ENCODE results near the gene PDZD2.

Gene PDZD2

GRCh38 chr5:32071351-32071944 is 432.5 kb downstream of the PDZD2 start:
- no peaks in the 10 kb centered on the region for H3K9me3 ChIP-seq (ENCODE audit: control insufficient read depth, insufficient read depth, low read length)
- TF ChIP-seq, protein P1, sequence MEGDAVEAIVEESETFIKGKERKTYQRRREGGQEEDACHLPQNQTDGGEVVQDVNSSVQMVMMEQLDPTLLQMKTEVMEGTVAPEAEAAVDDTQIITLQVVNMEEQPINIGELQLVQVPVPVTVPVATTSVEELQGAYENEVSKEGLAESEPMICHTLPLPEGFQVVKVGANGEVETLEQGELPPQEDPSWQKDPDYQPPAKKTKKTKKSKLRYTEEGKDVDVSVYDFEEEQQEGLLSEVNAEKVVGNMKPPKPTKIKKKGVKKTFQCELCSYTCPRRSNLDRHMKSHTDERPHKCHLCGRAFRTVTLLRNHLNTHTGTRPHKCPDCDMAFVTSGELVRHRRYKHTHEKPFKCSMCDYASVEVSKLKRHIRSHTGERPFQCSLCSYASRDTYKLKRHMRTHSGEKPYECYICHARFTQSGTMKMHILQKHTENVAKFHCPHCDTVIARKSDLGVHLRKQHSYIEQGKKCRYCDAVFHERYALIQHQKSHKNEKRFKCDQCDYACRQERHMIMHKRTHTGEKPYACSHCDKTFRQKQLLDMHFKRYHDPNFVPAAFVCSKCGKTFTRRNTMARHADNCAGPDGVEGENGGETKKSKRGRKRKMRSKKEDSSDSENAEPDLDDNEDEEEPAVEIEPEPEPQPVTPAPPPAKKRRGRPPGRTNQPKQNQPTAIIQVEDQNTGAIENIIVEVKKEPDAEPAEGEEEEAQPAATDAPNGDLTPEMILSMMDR (IDR thresholded peaks at IDR 0.05; ENCODE audit: low read depth, low read length, poor library complexity, severe bottlenecking) = no peak
- TF ChIP-seq EZH2phosphoT487 (IDR thresholded peaks at IDR 0.05; ENCODE audit: borderline replicate concordance, low read length) = no peak
- H3K27ac ChIP-seq (ENCODE audit: low read depth, low read length) = no peak overlapping the region
- H3K27me3 ChIP-seq (ENCODE audit: control insufficient read depth, low read length) = no peaks in the 10 kb centered on the region
- H3K4me3 ChIP-seq (ENCODE audit: low read length) = no peak overlapping the region
- no peaks in the 10 kb centered on the region for H3K9me2 ChIP-seq (replicated peaks; ENCODE audit: control insufficient read depth, low read length)
- H3K4me1 ChIP-seq (ENCODE audit: control insufficient read depth, low read length) = peaks cover under 1% of the 10 kb centered on the region
- no peaks in the 10 kb centered on the region for H4K20me1 ChIP-seq (ENCODE audit: control insufficient read depth, insufficient read depth, low read depth, low read length)
- no peaks in the 10 kb centered on the region for H3F3A ChIP-seq (ENCODE audit: control insufficient read depth, insufficient read depth)
- no peaks in the 10 kb centered on the region for H3K79me2 ChIP-seq (ENCODE audit: control insufficient read depth, low read length)
- H3K4me2 ChIP-seq (ENCODE audit: low read length) = no peak overlapping the region
- 0 out of 2 replicates have a peak, but pooled peaks cover 5% of the 10 kb centered on the region for H3K36me3 ChIP-seq (ENCODE audit: control insufficient read depth, low read length)

DNA sequence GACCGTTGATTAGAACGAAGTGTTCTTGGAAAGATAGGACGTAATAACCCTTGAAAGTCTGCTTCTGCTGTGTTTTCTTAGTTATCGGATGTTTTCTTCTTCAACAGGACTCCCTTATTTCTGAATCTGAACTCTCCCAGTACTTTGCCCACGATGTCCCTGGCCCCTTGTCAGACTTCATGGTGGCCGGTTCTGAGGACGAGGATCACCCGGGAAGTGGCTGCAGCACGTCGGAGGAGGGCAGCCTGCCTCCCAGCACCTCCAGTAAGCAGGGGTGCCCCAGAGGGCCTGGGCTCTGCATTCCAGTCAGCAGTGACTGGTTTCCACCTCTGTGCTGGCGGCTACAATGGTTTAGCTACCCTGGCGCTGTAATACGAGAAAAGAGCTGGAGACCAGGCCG is 433.1 kb downstream of the PDZD2 start:
- TF ChIP-seq, protein P1 (IDR thresholded peaks at IDR 0.05; ENCODE audit: low read depth, low read length, poor library complexity, severe bottlenecking) = no peak
- TF ChIP-seq EZH2phosphoT487 (IDR thresholded peaks at IDR 0.05; ENCODE audit: borderline replicate concordance, low read length) = no peak

DNA sequence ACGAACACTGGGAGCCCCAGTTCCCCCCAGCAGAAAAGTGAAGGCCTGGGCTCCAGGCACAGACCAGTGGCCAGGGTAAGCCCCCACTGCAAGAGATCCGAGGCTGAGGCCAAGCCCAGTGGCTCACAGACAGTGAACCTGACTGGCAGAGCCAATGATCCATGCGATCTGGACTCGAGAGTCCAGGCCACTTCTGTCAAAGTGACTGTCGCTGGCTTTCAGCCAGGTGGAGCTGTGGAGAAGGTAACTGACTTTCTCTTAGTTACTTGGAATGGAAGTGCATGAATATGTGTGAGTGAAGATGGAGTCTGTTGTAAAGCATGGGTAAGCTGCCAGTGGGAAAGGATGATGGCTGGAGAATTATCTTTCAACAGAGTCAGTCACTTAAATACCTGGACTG is 435.5 kb downstream of the PDZD2 start:
- Histone ChIP-seq H4K20me1 (ENCODE audit: control insufficient read depth, insufficient read depth, low read depth, low read length) (no peaks in the 10 kb centered on the region), H3K36me3 (ENCODE audit: control insufficient read depth, low read length) (peaks cover 15% of the 10 kb centered on the region), H3K4me2 (ENCODE audit: low read length) (no peak overlapping the region), H3K27me3 (ENCODE audit: control insufficient read depth, low read length) (no peaks in the 10 kb centered on the region), H3F3A (ENCODE audit: control insufficient read depth, insufficient read depth) (no peaks in the 10 kb centered on the region), H3K4me1 (ENCODE audit: control insufficient read depth, low read length) (peaks cover 3% of the 10 kb centered on the region), H3K9me3 (ENCODE audit: control insufficient read depth, insufficient read depth, low read length) (no peaks in the 10 kb centered on the region), H3K79me2 (ENCODE audit: control insufficient read depth, low read length) (no peaks in the 10 kb centered on the region), H3K27ac (ENCODE audit: low read depth, low read length) (no peak overlapping the region), H3K9me2 (replicated peaks; ENCODE audit: control insufficient read depth, low read length) (no peaks in the 10 kb centered on the region), H3K4me3 (ENCODE audit: low read length) (no peak overlapping the region)
- TF ChIP-seq, protein P1 (IDR thresholded peaks at IDR 0.05; ENCODE audit: low read depth, low read length, poor library complexity, severe bottlenecking) = no peak
- TF ChIP-seq EZH2phosphoT487 (IDR thresholded peaks at IDR 0.05; ENCODE audit: borderline replicate concordance, low read length) = no peak

More for the DNA sequence above, 433.1 kb downstream of the PDZD2 start:
- Histone ChIP-seq H3K4me1 (ENCODE audit: control insufficient read depth, low read length) (peaks cover 3% of the 10 kb centered on the region), H3K79me2 (ENCODE audit: control insufficient read depth, low read length) (no peaks in the 10 kb centered on the region), H3K9me2 (replicated peaks; ENCODE audit: control insufficient read depth, low read length) (no peaks in the 10 kb centered on the region), H3K36me3 (ENCODE audit: control insufficient read depth, low read length) (peaks cover 8% of the 10 kb centered on the region; the same call in 1 of the 2 replicates), H3F3A (ENCODE audit: control insufficient read depth, insufficient read depth) (no peaks in the 10 kb centered on the region), H3K27ac (ENCODE audit: low read depth, low read length) (no peak overlapping the region), H3K4me2 (ENCODE audit: low read length) (no peak overlapping the region), H3K27me3 (ENCODE audit: control insufficient read depth, low read length) (no peaks in the 10 kb centered on the region), H4K20me1 (ENCODE audit: control insufficient read depth, insufficient read depth, low read depth, low read length) (no peaks in the 10 kb centered on the region), H3K9me3 (ENCODE audit: control insufficient read depth, insufficient read depth, low read length) (no peaks in the 10 kb centered on the region), H3K4me3 (ENCODE audit: low read length) (no peak overlapping the region)

All from DOHH2 (cell line).